Smooth muscle cell of the brain vasculature (primary cell): ENCODE measurements around the gene MORN4.

Experiments used
- DNase-seq: peaks from one replicate; pipeline ENCODE4 v3.0.0-alpha.2; 2012; ENCODE audit warnings: low read depth, low spot score

MORN4 gene

GRCh38 chr10:97573672-97574071 lies 59.6 kb downstream of the MORN4 start:
- no peak for DNase-seq

- DNase-seq, result no peak
Observed at GRCh38 chr10:97573021-97573420, 60.3 kb downstream of the MORN4 start.

GRCh38 chr10:97572214-97572989 lies 60.9 kb downstream of the MORN4 start, which contains the start of gene ANKRD2:
Gene ANKRD2 (plus strand): TSS chr10:97572779. CDS start chr10:97572789, 10 bp downstream.
- no peak for DNase-seq

GRCh38 chr10:97571622-97572021 lies 61.7 kb downstream of the MORN4 start:
- no peak for DNase-seq

- no peak for DNase-seq
Observed at GRCh38 chr10:97570789-97571471, 62.4 kb downstream of the MORN4 start.

GRCh38 chr10:97570146-97570788 lies 63.0 kb downstream of the MORN4 start:
- DNase-seq, result no peak

GRCh38 chr10:97567891-97568290 lies 65.4 kb downstream of the MORN4 start:
- DNase-seq, result no peak

- DNase-seq, result no peak
Observed at GRCh38 chr10:97566336-97566996, 66.8 kb downstream of the MORN4 start.

GRCh38 chr10:97564776-97565175 lies 68.5 kb downstream of the MORN4 start:
- DNase-seq, result no peak
